ENCODE data around the gene SYTL5.

Gene SYTL5

DNA sequence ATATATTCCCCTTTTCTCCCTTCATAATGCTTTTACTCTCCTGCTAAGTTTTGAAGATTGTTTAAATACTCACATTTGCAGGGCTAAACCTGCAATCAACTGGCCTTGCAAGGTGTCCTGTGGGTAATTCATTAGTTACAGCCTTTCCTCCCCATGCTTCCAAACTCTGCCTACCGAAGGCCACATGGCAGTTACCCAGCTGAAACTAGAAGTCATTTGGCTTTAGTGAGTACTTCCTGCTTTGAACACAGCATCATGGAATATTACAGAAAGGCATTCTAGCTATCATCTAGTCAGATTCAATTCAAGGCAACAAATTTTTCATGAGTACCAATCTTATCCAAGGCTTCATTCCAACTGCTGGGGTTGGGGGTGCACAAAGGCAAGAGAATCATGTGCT is 158.7 kb downstream of the SYTL5 start:
- H3K36me3 ChIP-seq, result no peaks in the 10 kb centered on the region
- no peak overlapping the region for H3K4me3 ChIP-seq
- H3K4me2 ChIP-seq, result no peak overlapping the region
- H4K20me1 ChIP-seq, result no peaks in the 10 kb centered on the region
- no peaks in the 10 kb centered on the region for H3K9me3 ChIP-seq (replicated peaks in 1 of 11)
- H3K27me3 ChIP-seq, result no peaks in the 10 kb centered on the region
- no peak overlapping the region for H3K27ac ChIP-seq
- no peaks in the 10 kb centered on the region for H3K4me1 ChIP-seq
- TF ChIP-seq Cebpa-rat (IDR thresholded peaks at IDR 0.05), result no peak
- H3K9ac ChIP-seq, result no peak overlapping the region

GRCh38 chrX:38166478-38167083 is 160.2 kb downstream of the SYTL5 start:
- no peaks in the 10 kb centered on the region for H3K27me3 ChIP-seq
- no peaks in the 10 kb centered on the region for H3K4me1 ChIP-seq
- no peak for TF ChIP-seq Cebpa-rat (IDR thresholded peaks at IDR 0.05)
- H3K9me3 ChIP-seq (replicated peaks in 1 of 11), result no peaks in the 10 kb centered on the region
- no peak overlapping the region for H3K4me2 ChIP-seq
- no peak overlapping the region for H3K27ac ChIP-seq
- no peak overlapping the region for H3K4me3 ChIP-seq
- peaks cover 0 to 1% (median 0%) of the 10 kb centered on the region in 11 experiments; a peak in 1 of 22 replicates for H4K20me1 ChIP-seq
- H3K9ac ChIP-seq, result no peak overlapping the region
- no peaks in the 10 kb centered on the region for H3K36me3 ChIP-seq

GRCh38 chrX:38170556-38170955 is 164.2 kb downstream of the SYTL5 start:
- Histone ChIP-seq H3K27me3 (no peaks in the 10 kb centered on the region), H3K4me2 (no peak overlapping the region), H3K4me1 (no peaks in the 10 kb centered on the region), H3K9me3 (replicated peaks in 1 of 11) (no peaks in the 10 kb centered on the region), H3K9ac (no peak overlapping the region), H3K36me3 (no peaks in the 10 kb centered on the region), H4K20me1 (peaks cover 0 to 4% (median 0%) of the 10 kb centered on the region in 11 experiments; a peak in 1 of 22 replicates), H3K4me3 (no peak overlapping the region), H3K27ac (no peak overlapping the region)
- TF ChIP-seq Cebpa-rat (IDR thresholded peaks at IDR 0.05), result no peak

- no peak for TF ChIP-seq Cebpa-rat (IDR thresholded peaks at IDR 0.05)
- Histone ChIP-seq H3K27me3 (no peaks in the 10 kb centered on the region), H3K36me3 (no peaks in the 10 kb centered on the region), H3K9ac (no peak overlapping the region), H3K9me3 (replicated peaks in 1 of 11) (no peaks in the 10 kb centered on the region), H4K20me1 (peaks cover 0 to 4% (median 0%) of the 10 kb centered on the region in 11 experiments; a peak in 1 of 22 replicates), H3K4me3 (no peak overlapping the region), H3K27ac (no peak overlapping the region), H3K4me2 (no peak overlapping the region), H3K4me1 (no peaks in the 10 kb centered on the region)
Measured at GRCh38 chrX:38172596-38172995, 166.2 kb downstream of the SYTL5 start.

- H3K4me1 ChIP-seq, result no peaks in the 10 kb centered on the region
- no peak overlapping the region for H3K4me2 ChIP-seq
- no peak overlapping the region for H3K4me3 ChIP-seq
- no peaks in the 10 kb centered on the region for H3K9me3 ChIP-seq (replicated peaks in 1 of 11)
- H3K9ac ChIP-seq, result no peak overlapping the region
- peaks cover 0 to 4% (median 0%) of the 10 kb centered on the region in 11 experiments; a peak in 1 of 22 replicates for H4K20me1 ChIP-seq
- no peaks in the 10 kb centered on the region for H3K27me3 ChIP-seq
- no peaks in the 10 kb centered on the region for H3K36me3 ChIP-seq
- TF ChIP-seq Cebpa-rat (IDR thresholded peaks at IDR 0.05), result no peak
- H3K27ac ChIP-seq, result no peak overlapping the region
Measured at GRCh38 chrX:38175139-38175538, 168.8 kb downstream of the SYTL5 start.

- H3K36me3 ChIP-seq, result no peaks in the 10 kb centered on the region
- H3K27ac ChIP-seq, result no peak overlapping the region
- H3K9ac ChIP-seq, result no peak overlapping the region
Measured at GRCh38 chrX:38178396-38178795, 172.0 kb downstream of the SYTL5 start.

More at GRCh38 chrX:38178396-38178795, 172.0 kb downstream of the SYTL5 start:
- TF ChIP-seq Cebpa-rat (IDR thresholded peaks at IDR 0.05), result no peak
- Histone ChIP-seq H3K27me3 (no peaks in the 10 kb centered on the region), H3K4me1 (no peaks in the 10 kb centered on the region), H4K20me1 (no peaks in the 10 kb centered on the region), H3K9me3 (replicated peaks in 1 of 11) (no peaks in the 10 kb centered on the region), H3K4me3 (no peak overlapping the region), H3K4me2 (no peak overlapping the region)

Measured in BLaER1 treated with 17β-estradiol and CSF1 and Interleukin-3, amounts not matched to agents 10 nM and 100 nM (cell line).